ENCODE measurements around the gene MVD. TPM values are rescaled to one million over a fixed set of nuclear protein-coding genes. Genes with fewer than 3 reads are reported as not detected.
A peak's percentile ranks its signal among the peaks of the same experiment; 100 is the strongest.

Gene MVD
- total RNA-seq, 5 donors from 2014 or later (not counting 1 experiment from before 2014, with no cell fraction given), result 52.3 to 81.4 (median 63.4) TPM

DNA sequence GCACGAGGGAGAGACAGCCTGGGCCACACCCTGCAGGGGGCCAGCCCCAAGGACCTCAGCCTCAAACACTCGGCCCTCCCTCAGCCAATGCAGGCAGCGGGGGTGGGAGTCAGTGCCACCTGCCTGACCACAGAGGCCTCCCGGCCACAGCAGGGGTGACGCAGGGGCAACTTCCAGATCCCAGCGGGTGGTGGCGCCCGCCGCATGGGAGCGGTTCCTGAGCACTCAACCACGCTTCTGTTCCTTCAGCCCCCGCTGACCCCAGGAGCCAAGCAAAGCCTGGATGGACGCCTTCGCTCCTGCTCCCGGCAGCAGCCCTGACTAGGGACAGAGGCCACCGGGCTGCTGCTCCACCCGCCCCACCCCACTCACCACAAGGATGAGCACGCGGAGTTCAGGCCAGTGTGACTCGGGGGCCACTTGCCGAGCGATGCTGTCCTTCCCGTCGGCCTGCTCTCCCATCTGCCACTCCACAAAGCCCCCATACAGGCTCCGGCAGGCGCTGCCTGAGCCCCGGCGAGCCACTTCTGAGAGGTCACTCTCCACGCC is 7.1 kb downstream of the MVD start:
- Histone ChIP-seq H3K4me1 (ENCODE audit: control insufficient read depth in 1 of 2, extremely low read depth in 1 of 2, insufficient read depth in 2 of 2, low read length in 2 of 2) (peaks cover 2 to 36% of the 10 kb centered on the region in 2 experiments), H3K4me3 (ENCODE audit: control insufficient read depth in 1 of 2, extremely low read depth in 1 of 2, low read length in 1 of 2) (no peak overlapping the region), H3K27ac (ENCODE audit: low read length) (no peak overlapping the region), H3K36me3 (ENCODE audit: control insufficient read depth in 2 of 2, extremely low read depth in 1 of 2, insufficient read depth in 1 of 2, low read length in 1 of 2) (peaks cover 0 to 19% of the 10 kb centered on the region in 2 donors), H3K27me3 (replicated peaks in 1 of 2; ENCODE audit: control insufficient read depth in 2 of 2, extremely low read depth in 1 of 2, insufficient read depth in 2 of 2, low read length in 1 of 2) (no peaks in the 10 kb centered on the region), H3K9me3 (no peaks in the 10 kb centered on the region)
- POLR2A ChIA-PET, result no interaction called here
- H3K9me3 Mint-ChIP-seq, result no peaks in the 10 kb centered on the region
- peaks cover 6% of the 10 kb centered on the region for H3K36me3 Mint-ChIP-seq
- H3K4me1 Mint-ChIP-seq, result peaks cover 5 to 10% (median 8%) of the 10 kb centered on the region in 3 donors
- H3K27me3 Mint-ChIP-seq, result no peaks in the 10 kb centered on the region
- DNase-seq, result no peak
- ATAC-seq (replicated peaks in 1 of 4), result no peak
- CTCF ChIA-PET, result no interaction called here
- WGBS (ENCODE audit: insufficient coverage), result 93% methylated on average over 16 of the region's 29 CpGs
- H3K27ac Mint-ChIP-seq, result no peak overlapping the region
- H3K4me3 Mint-ChIP-seq, result no peak overlapping the region

DNA sequence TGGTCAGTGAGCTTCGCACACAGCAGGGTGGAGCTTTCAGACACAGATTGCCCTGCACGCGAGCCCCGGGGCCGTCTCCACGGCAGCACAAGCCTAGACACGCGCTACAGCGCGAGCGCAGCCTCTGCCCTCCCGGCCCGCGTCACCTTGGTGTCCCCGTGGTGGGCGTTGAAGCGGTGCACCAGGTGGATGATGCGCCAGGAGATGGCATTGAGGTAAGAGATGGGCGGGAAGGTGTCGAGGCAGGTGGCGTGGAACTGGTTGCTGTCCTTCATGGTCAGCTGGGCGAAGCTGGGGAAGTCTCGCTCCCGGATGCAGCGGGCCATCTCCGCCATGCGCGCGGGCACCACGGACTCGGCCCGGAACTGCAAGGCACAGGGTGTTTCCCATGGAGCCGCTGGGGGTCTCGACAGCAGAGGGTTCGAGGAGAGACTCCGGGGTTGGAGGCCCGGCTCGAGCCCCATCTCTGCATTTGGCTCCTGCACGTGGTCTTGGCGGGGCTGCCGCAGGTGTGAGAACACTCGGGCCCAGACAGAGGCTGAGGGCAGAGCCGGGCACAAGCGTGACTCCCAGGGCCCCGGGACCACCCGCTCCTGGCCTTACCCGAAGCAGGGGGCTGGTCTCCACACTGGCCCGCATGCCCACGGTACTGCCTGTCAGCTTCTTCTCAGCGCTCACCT is 7.7 kb downstream of the MVD start:
- no peaks in the 10 kb centered on the region for H3K27me3 ChIP-seq (replicated peaks in 1 of 2; ENCODE audit: control insufficient read depth in 2 of 2, extremely low read depth in 1 of 2, insufficient read depth in 2 of 2, low read length in 1 of 2)
- ATAC-seq (replicated peaks in 1 of 4), result no peak
- H3K4me1 Mint-ChIP-seq, result peaks cover 5 to 11% (median 8%) of the 10 kb centered on the region in 3 donors
- no peaks in the 10 kb centered on the region for H3K27me3 Mint-ChIP-seq
- no peaks in the 10 kb centered on the region for H3K9me3 Mint-ChIP-seq
- DNase-seq, result no peak
- ChIA-PET CTCF (no interaction called here), POLR2A (no interaction called here)
- no peak overlapping the region for H3K27ac ChIP-seq (ENCODE audit: low read length)
- no peak overlapping the region for H3K4me3 Mint-ChIP-seq
- H3K36me3 Mint-ChIP-seq, result peaks cover 6% of the 10 kb centered on the region
- 96% methylated on average over 50 of the region's 50 CpGs for WGBS (ENCODE audit: insufficient coverage)
- no peak overlapping the region for H3K27ac Mint-ChIP-seq
- peaks cover 2 to 39% of the 10 kb centered on the region in 2 experiments for H3K4me1 ChIP-seq (ENCODE audit: control insufficient read depth in 1 of 2, extremely low read depth in 1 of 2, insufficient read depth in 2 of 2, low read length in 2 of 2)
- no peak overlapping the region for H3K4me3 ChIP-seq (ENCODE audit: control insufficient read depth in 1 of 2, extremely low read depth in 1 of 2, low read length in 1 of 2)
- peaks cover 0 to 19% of the 10 kb centered on the region in 2 donors for H3K36me3 ChIP-seq (ENCODE audit: control insufficient read depth in 2 of 2, extremely low read depth in 1 of 2, insufficient read depth in 1 of 2, low read length in 1 of 2)
- H3K9me3 ChIP-seq, result no peaks in the 10 kb centered on the region

DNA sequence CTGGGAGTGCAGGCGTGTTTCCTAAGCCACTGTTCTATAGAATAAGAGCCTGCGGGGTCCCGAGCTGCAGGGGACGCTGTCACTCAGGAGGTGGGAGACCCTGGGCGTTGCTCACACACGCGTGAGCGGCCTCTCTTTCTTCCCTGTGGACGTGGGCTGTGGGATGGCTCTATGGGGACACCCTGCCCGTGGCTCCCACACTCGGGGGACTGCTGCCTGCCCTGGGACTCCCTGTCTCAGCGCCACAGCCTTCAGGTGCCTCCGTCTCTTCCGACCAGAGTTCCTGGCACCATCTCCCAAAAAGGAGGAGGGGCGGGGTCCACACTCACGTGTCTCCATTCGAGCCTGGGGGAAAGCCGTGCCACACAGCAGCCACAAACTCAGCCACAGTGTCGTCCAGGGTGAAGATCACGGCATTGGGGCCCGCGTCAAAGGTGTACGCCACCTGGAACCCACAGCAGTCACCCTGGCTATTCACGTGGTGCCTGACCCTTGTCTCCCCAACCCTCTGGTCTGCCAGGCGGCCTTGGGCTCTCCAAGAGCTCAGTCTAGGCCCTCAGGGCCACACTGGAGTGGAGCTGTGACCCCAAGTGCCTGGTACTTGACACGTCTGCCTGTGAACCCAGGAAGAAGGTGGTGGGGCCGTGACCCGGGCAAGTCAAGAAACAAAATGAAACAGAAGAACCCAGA is 8.4 kb downstream of the MVD start:
- H3K9me3 Mint-ChIP-seq, result no peaks in the 10 kb centered on the region
- peaks cover 5 to 45% of the 10 kb centered on the region in 2 experiments for H3K4me1 ChIP-seq (ENCODE audit: control insufficient read depth in 1 of 2, extremely low read depth in 1 of 2, insufficient read depth in 2 of 2, low read length in 2 of 2)
- peaks cover 0 to 21% of the 10 kb centered on the region in 2 donors for H3K36me3 ChIP-seq (ENCODE audit: control insufficient read depth in 2 of 2, extremely low read depth in 1 of 2, insufficient read depth in 1 of 2, low read length in 1 of 2)
- ChIA-PET CTCF (no interaction called here), POLR2A (no interaction called here)
- no peak for ATAC-seq (replicated peaks in 1 of 4)
- H3K27me3 Mint-ChIP-seq, result no peaks in the 10 kb centered on the region
- H3K27ac Mint-ChIP-seq, result no peak overlapping the region
- H3K27ac ChIP-seq (ENCODE audit: low read length), result peak overlapping the region; percentile 38
- no peak overlapping the region for H3K4me3 Mint-ChIP-seq
- peaks cover 7 to 14% (median 8%) of the 10 kb centered on the region in 3 donors for H3K4me1 Mint-ChIP-seq
- no peaks in the 10 kb centered on the region for H3K9me3 ChIP-seq
- no peaks in the 10 kb centered on the region for H3K27me3 ChIP-seq (replicated peaks in 1 of 2; ENCODE audit: control insufficient read depth in 2 of 2, extremely low read depth in 1 of 2, insufficient read depth in 2 of 2, low read length in 1 of 2)
- no peak overlapping the region for H3K4me3 ChIP-seq (ENCODE audit: control insufficient read depth in 1 of 2, extremely low read depth in 1 of 2, low read length in 1 of 2)
- WGBS (ENCODE audit: insufficient coverage), result 92% methylated on average over 23 of the region's 28 CpGs
- peaks cover 6% of the 10 kb centered on the region for H3K36me3 Mint-ChIP-seq
- DNase-seq, result no peak

DNA sequence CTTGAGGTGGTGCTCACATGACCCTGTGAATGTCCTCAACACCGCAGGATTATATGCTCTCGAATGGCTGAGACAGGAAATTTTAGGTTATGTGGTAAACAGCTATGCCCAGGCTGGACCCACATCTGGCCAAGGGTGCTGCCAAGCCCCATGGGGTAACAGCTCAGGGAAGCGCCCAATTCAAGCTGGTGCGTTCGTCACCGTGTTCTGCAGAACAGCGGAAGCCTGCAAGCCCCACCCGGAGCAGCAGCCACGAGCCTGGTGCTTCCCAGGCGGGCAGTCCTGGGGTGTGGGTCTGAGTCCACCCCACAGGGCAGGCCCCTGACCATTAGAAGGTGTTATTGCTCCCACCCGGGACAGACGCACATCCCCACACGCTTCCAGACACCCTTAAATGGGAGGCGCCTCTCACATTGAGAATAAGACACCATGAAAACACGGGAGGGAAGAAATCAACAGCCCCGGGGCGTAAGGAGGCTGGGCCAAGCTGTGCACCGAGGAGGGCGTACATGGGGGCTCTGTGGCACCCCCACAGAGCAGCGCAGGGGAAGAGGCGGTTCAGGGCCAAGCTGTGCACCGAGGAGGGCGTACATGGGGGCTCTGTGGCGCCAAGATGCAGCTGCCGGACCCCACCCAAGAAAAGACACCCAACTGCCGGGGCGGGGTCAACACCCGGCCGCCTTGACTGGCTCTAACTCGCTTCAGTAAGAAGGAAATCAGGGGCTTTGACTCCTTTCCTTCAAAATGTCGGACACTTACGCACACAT is 9.1 kb downstream of the MVD start:
- Mint-ChIP-seq H3K9me3 (no peaks in the 10 kb centered on the region), H3K4me1 (peaks cover 13 to 20% (median 14%) of the 10 kb centered on the region in 3 donors), H3K27me3 (no peaks in the 10 kb centered on the region), H3K4me3 (no peak overlapping the region), H3K36me3 (peaks cover 11% of the 10 kb centered on the region), H3K27ac (peak overlapping the region in 1 of 2 donors; percentile 36)
- no peaks in the 10 kb centered on the region for H3K9me3 ChIP-seq
- no peaks in the 10 kb centered on the region for H3K27me3 ChIP-seq (replicated peaks in 1 of 2; ENCODE audit: control insufficient read depth in 2 of 2, extremely low read depth in 1 of 2, insufficient read depth in 2 of 2, low read length in 1 of 2)
- DNase-seq (no peak), ATAC-seq (replicated peaks in 1 of 4) (no peak)
- WGBS (ENCODE audit: insufficient coverage), result 78% methylated on average over 30 of the region's 32 CpGs
- ChIA-PET POLR2A (no interaction called here), CTCF (no interaction called here)
- H3K4me1 ChIP-seq (ENCODE audit: control insufficient read depth in 1 of 2, extremely low read depth in 1 of 2, insufficient read depth in 2 of 2, low read length in 2 of 2), result peaks cover 5 to 53% of the 10 kb centered on the region in 2 experiments
- H3K36me3 ChIP-seq (ENCODE audit: control insufficient read depth in 2 of 2, extremely low read depth in 1 of 2, insufficient read depth in 1 of 2, low read length in 1 of 2), result peaks cover 0 to 24% of the 10 kb centered on the region in 2 donors
- no peak overlapping the region for H3K4me3 ChIP-seq (ENCODE audit: control insufficient read depth in 1 of 2, extremely low read depth in 1 of 2, low read length in 1 of 2)
- peak overlapping the region; percentile 38 for H3K27ac ChIP-seq (ENCODE audit: low read length)

DNA sequence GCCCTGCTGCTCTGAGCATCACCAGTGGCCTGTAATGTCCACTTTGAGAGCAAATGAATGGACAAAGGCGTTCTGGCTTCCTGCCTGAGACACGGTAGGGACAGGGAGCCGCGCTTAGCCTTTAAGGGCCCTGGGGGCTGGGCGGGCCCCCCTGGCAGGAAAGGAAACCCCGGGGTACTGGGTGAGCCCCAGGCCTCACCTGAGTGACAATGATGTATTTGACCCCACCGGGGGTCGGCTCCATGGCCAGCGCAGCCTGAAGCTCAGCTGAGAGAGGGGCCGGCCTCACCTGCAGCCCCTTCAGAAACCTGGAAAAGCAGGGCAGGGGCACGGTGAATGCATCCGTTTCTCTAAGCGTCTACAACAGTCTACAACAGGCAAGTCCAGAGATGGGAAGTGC is 9.8 kb downstream of the MVD start:
- ChIA-PET CTCF (no interaction called here), POLR2A (no interaction called here)
- Histone ChIP-seq H3K36me3 (ENCODE audit: control insufficient read depth in 2 of 2, extremely low read depth in 1 of 2, insufficient read depth in 1 of 2, low read length in 1 of 2) (peaks cover 0 to 26% of the 10 kb centered on the region in 2 donors), H3K4me1 (ENCODE audit: control insufficient read depth in 1 of 2, extremely low read depth in 1 of 2, insufficient read depth in 2 of 2, low read length in 2 of 2) (peaks cover 6 to 59% of the 10 kb centered on the region in 2 experiments), H3K27me3 (replicated peaks in 1 of 2; ENCODE audit: control insufficient read depth in 2 of 2, extremely low read depth in 1 of 2, insufficient read depth in 2 of 2, low read length in 1 of 2) (no peaks in the 10 kb centered on the region), H3K9me3 (no peaks in the 10 kb centered on the region), H3K4me3 (ENCODE audit: control insufficient read depth in 1 of 2, extremely low read depth in 1 of 2, low read length in 1 of 2) (no peak overlapping the region), H3K27ac (ENCODE audit: low read length) (peak overlapping the region; percentile 91)
- ATAC-seq (replicated peaks in 1 of 4) (no peak), DNase-seq (no peak)
- H3K9me3 Mint-ChIP-seq, result no peaks in the 10 kb centered on the region
- WGBS (ENCODE audit: insufficient coverage), result 94% methylated on average over 13 of the region's 13 CpGs
- peaks cover 11% of the 10 kb centered on the region for H3K36me3 Mint-ChIP-seq
- peaks cover 13 to 22% (median 14%) of the 10 kb centered on the region in 3 donors for H3K4me1 Mint-ChIP-seq
- H3K27ac Mint-ChIP-seq, result peak overlapping the region in 1 of 2 donors; percentile 36
- no peak overlapping the region for H3K4me3 Mint-ChIP-seq
- no peaks in the 10 kb centered on the region for H3K27me3 Mint-ChIP-seq

DNA sequence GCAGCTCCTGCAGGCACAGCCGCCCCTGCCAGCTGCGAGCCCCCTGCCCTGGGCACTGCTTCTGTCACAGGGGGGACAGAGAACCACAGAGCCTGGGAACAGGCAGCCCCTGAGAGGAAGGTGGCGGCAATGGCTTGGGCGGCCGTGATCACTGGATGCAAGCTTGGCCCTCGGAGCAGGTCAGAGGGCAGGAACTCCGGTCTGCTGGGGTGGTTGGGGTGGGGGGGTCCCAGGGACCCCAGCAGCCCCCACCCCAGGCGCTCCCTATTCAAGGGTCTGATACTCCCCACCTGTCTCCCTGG is 10.2 kb downstream of the MVD start:
- H3K9me3 Mint-ChIP-seq, result no peaks in the 10 kb centered on the region
- Histone ChIP-seq H3K4me1 (ENCODE audit: control insufficient read depth in 1 of 2, extremely low read depth in 1 of 2, insufficient read depth in 2 of 2, low read length in 2 of 2) (peaks cover 7 to 63% of the 10 kb centered on the region in 2 experiments), H3K4me3 (ENCODE audit: control insufficient read depth in 1 of 2, extremely low read depth in 1 of 2, low read length in 1 of 2) (no peak overlapping the region), H3K36me3 (ENCODE audit: control insufficient read depth in 2 of 2, extremely low read depth in 1 of 2, insufficient read depth in 1 of 2, low read length in 1 of 2) (peaks cover 0 to 27% of the 10 kb centered on the region in 2 donors), H3K27me3 (replicated peaks in 1 of 2; ENCODE audit: control insufficient read depth in 2 of 2, extremely low read depth in 1 of 2, insufficient read depth in 2 of 2, low read length in 1 of 2) (no peaks in the 10 kb centered on the region), H3K9me3 (no peaks in the 10 kb centered on the region), H3K27ac (ENCODE audit: low read length) (peak overlapping the region; percentile 91)
- CTCF ChIA-PET, result no interaction called here
- ATAC-seq (replicated peaks in 1 of 4), result no peak
- peaks cover 13 to 22% (median 14%) of the 10 kb centered on the region in 3 donors for H3K4me1 Mint-ChIP-seq
- 55% methylated on average over 2 of the region's 8 CpGs for WGBS (ENCODE audit: insufficient coverage)
- no peak for DNase-seq
- H3K4me3 Mint-ChIP-seq, result peak overlapping the region in 1 of 3 donors; percentile 87
- H3K27me3 Mint-ChIP-seq, result no peaks in the 10 kb centered on the region
- POLR2A ChIA-PET, result no interaction called here
- H3K36me3 Mint-ChIP-seq, result peaks cover 11% of the 10 kb centered on the region
- no peak overlapping the region for H3K27ac Mint-ChIP-seq
